HCT116 (cell line): Measurements from ENCODE around the gene UTP11. TPM values are rescaled to one million over a fixed set of nuclear protein-coding genes. Genes with fewer than 3 reads are reported as not detected.

Source experiments
- ATAC-seq: fragments of 200-7000 bp; cut with Tn5 transposase; 2 replicates; pipeline ENCODE4 v1.9.1; 2020; ENCODE audit warnings: mild to moderate bottlenecking, moderate library complexity
- BruUV-seq: library from RNA; stranded (reverse); fragments of 400-500 nt; replicated peaks from 2 replicates; lab custom pipeline; 2021; lab: Mats Ljungman, UMichigan
- CTCF ChIA-PET: fragments of 300-600 bp; sonication (Branson Sonifier 250); formaldehyde crosslinking; loops from one replicate; lab custom pipeline; 2021; ENCODE audit warnings: antibody characterized with exemption; lab: Charles Lee
- POLR2A ChIA-PET: fragments of 300-600, 350-600 bp; sonication (Branson Sonifier 250); formaldehyde crosslinking; loops from one replicate; lab custom pipeline; 2021; ENCODE audit warnings: antibody characterized with exemption; lab: Charles Lee
- RAD21 ChIA-PET, 2 experiments: fragments of 300-600 bp; sonication (Branson Sonifier 250); formaldehyde crosslinking; loops; one replicate each; lab custom pipeline; 2023; ENCODE audit warnings: low total read pairs in 2 of 2; ENCODE audit not compliant: uncharacterized antibody in 2 of 2, unreplicated experiment in 2 of 2, low non-redundant PET in 1 of 2; lab: Charles Lee
- DNase-seq: peaks from one replicate; pipeline ENCODE4 v3.0.0-alpha.2; 2010; ENCODE audit warnings: low read depth, low spot score
- H2AFZ ChIP-seq: fragments of 200-600 bp; shearing (Covaris generic), sonication (generic); 2 replicates; pipeline ENCODE4 v1.6.1; 2017; ENCODE audit warnings: low read depth, mixed run types, mixed read lengths, antibody characterized with exemption, low read length; ENCODE audit not compliant: poor library complexity, severe bottlenecking
- H3K27ac ChIP-seq: 2 replicates; pipeline ENCODE4 v1.5.1; 2012; ENCODE audit warnings: low read depth, low read length
- H3K27me3 ChIP-seq: fragments of 200-600 bp; sonication (generic); 2 replicates; pipeline ENCODE4 v1.6.1; 2016; ENCODE audit warnings: mixed run types, low read length, mixed read lengths; ENCODE audit not compliant: insufficient read depth
- H3K36me3 ChIP-seq, 2 experiments: fragments of 200-500 bp in 1 of 2; fragments of 200-600 bp in 1 of 2; sonication (Bioruptor generic) in 1 of 2; sonication (generic) in 1 of 2; 2 replicates each; pipeline versions ENCODE4 v1.5.1 to v1.6.1; 2014 to 2016; ENCODE audit warnings: low read length in 2 of 2, inconsistent platforms in 1 of 2, mixed read lengths in 1 of 2, mixed run types in 1 of 2; ENCODE audit not compliant: insufficient read depth in 2 of 2, control insufficient read depth in 1 of 2
- H3K4me1 ChIP-seq, 2 experiments: fragments of 200-600 bp in 1 of 2; sonication (generic) in 1 of 2; 2 replicates each; pipeline versions ENCODE4 v1.5.1 to v1.6.1; 2012 to 2017; ENCODE audit warnings: low read length in 2 of 2, inconsistent platforms in 1 of 2, mild to moderate bottlenecking in 1 of 2, mixed read lengths in 1 of 2, mixed run types in 1 of 2, moderate library complexity in 1 of 2; ENCODE audit not compliant: insufficient read depth in 2 of 2, control insufficient read depth in 1 of 2
- H3K4me2 ChIP-seq: fragments of 200-600 bp; sonication (generic); 2 replicates; pipeline ENCODE4 v1.6.1; 2017; ENCODE audit warnings: mixed run types, low read length, mixed read lengths
- H3K4me3 ChIP-seq, 2 experiments: fragments of 200-600 bp in 1 of 2; sonication (generic) in 1 of 2; replicated peaks in 1 of 2; 2 replicates each; pipeline ENCODE4 v1.5.1; 2011 to 2016; ENCODE audit warnings: low read length in 2 of 2, control low read depth in 1 of 2, low read depth in 1 of 2, mild to moderate bottlenecking in 1 of 2, mixed read lengths in 1 of 2, mixed run types in 1 of 2
- H3K79me2 ChIP-seq: fragments of 200-600 bp; sonication (generic); 2 replicates; pipeline ENCODE4 v1.6.1; 2017; ENCODE audit warnings: mild to moderate bottlenecking, mixed run types, low read length, moderate library complexity, mixed read lengths; ENCODE audit not compliant: insufficient read depth
- H3K9ac ChIP-seq: fragments of 200-600 bp; sonication (generic); 2 replicates; pipeline ENCODE4 v1.6.1; 2016; ENCODE audit warnings: low read length, mixed read lengths
- H3K9me2 ChIP-seq: fragments of 200-600 bp; sonication (generic), shearing (Covaris generic); 2 replicates; pipeline ENCODE4 v1.6.1; 2017; ENCODE audit warnings: mixed run types, mild to moderate bottlenecking, moderate library complexity; ENCODE audit not compliant: insufficient read depth
- H3K9me3 ChIP-seq, 2 experiments: fragments of 200-500 bp in 1 of 2; fragments of 200-600 bp in 1 of 2; sonication (Bioruptor generic) in 1 of 2; sonication (generic) in 1 of 2; 2 replicates each; pipeline ENCODE4 v1.6.1; 2014 to 2017; ENCODE audit warnings: low read length in 2 of 2, mixed read lengths in 2 of 2, inconsistent platforms in 1 of 2, low read depth in 1 of 2, mild to moderate bottlenecking in 1 of 2, mixed run types in 1 of 2, moderate library complexity in 1 of 2; ENCODE audit not compliant: control insufficient read depth in 1 of 2, insufficient read depth in 1 of 2
- H4K20me1 ChIP-seq: fragments of 200-600 bp; sonication (generic), shearing (Covaris generic); 2 replicates; pipeline ENCODE4 v1.6.1; 2017; ENCODE audit warnings: mixed run types, mild to moderate bottlenecking, moderate library complexity; ENCODE audit not compliant: insufficient read depth
- CEBPB ChIP-seq: IDR thresholded peaks from 2 replicates; pipeline ENCODE4 v1.6.1; 2012; ENCODE audit warnings: low read depth
- EZH2 ChIP-seq: fragments of 200-600 bp; sonication (generic); IDR thresholded peaks from 2 replicates; pipeline ENCODE4 v1.6.1; 2017; ENCODE audit warnings: antibody characterized with exemption, mixed run types
- FOSL1 ChIP-seq: IDR thresholded peaks from 2 replicates; pipeline ENCODE4 v1.6.1; 2012; ENCODE audit warnings: low read depth
- JUND ChIP-seq: IDR thresholded peaks from 2 replicates; pipeline ENCODE4 v1.6.1; 2012
- MAX ChIP-seq: IDR thresholded peaks from 2 replicates; pipeline ENCODE4 v1.6.1; 2012
- POLR2AphosphoS5 ChIP-seq: IDR thresholded peaks from 2 replicates; pipeline ENCODE4 v1.6.1; 2011; ENCODE audit warnings: mild to moderate bottlenecking, low read depth, low read length, moderate library complexity
- REST ChIP-seq: IDR thresholded peaks from 2 replicates; pipeline ENCODE4 v1.6.1; 2012; ENCODE audit warnings: low read depth
- SP1 ChIP-seq: IDR thresholded peaks from 2 replicates; pipeline ENCODE4 v1.6.1; 2012; ENCODE audit warnings: low read depth
- ZBTB33 ChIP-seq: IDR thresholded peaks from 2 replicates; pipeline ENCODE4 v1.6.1; 2011; ENCODE audit warnings: mild to moderate bottlenecking, low read length, moderate library complexity; ENCODE audit not compliant: insufficient replicate concordance; ENCODE audit errors: extremely low read depth
- ZFX ChIP-seq: fragments of 450-650 bp; IDR thresholded peaks from 2 replicates; pipeline ENCODE4 v1.6.1; 2017
- intact Hi-C: fragments of 100-400 bp; cut with micrococcal nuclease; formaldehyde crosslinking; loops from 2 replicates; pipeline ENCODE4 v1.10.0; 2022
- total RNA-seq: library from RNA; stranded (reverse); gene quantifications from one replicate; pipeline ENCODE4 v1.2.1, GENCODE V29; 2021; ENCODE audit not compliant: unreplicated experiment

The UTP11 gene
- total RNA-seq, 1 experiment from 2014 or later: 47.5 TPM

- H2AFZ ChIP-seq: no peak overlapping the region
- peak overlapping the region; percentile 89 to 95 for H3K4me3 ChIP-seq
- intact Hi-C loops: loop anchor here (5.0 kb wide), 1 partner anchor 541 kb away; the partner anchor contains the start of gene ZC3H12A
- no peak for ATAC-seq
- no peak for TF ChIP-seq ZFX
- TF ChIP-seq EZH2: no peak
- no peak for TF ChIP-seq ZBTB33
- TF ChIP-seq JUND: no peak
- no peak for TF ChIP-seq SP1
- TF ChIP-seq CEBPB: no peak
- no peak for TF ChIP-seq POLR2AphosphoS5
- TF ChIP-seq FOSL1: no peak
- TF ChIP-seq MAX: no peak
- TF ChIP-seq REST: no peak
- TSS peak; percentile 63 for BruUV-seq
- ChIA-PET POLR2A (no interaction called here), RAD21 (interaction anchor here in 1 of 2 experiments (0.6 kb wide), 1 partner anchor 9 kb away, joined by 5 read pairs; no protein-coding TSS in a partner anchor), CTCF (no interaction called here)
- peaks cover 16 to 34% of the 10 kb centered on the region in 2 experiments; a peak in 3 of 4 replicates for H3K4me1 ChIP-seq
- H3K36me3 ChIP-seq: peaks cover 13 to 35% of the 10 kb centered on the region in 2 experiments; a peak in 3 of 4 replicates
- no peaks in the 10 kb centered on the region for H3K9me2 ChIP-seq
- peak overlapping the region; percentile 97 for H3K9ac ChIP-seq
- H3K79me2 ChIP-seq: peaks cover 55% of the 10 kb centered on the region
- H3K9me3 ChIP-seq: no peaks in the 10 kb centered on the region
- peak overlapping the region; percentile 84 for H3K27ac ChIP-seq
- H4K20me1 ChIP-seq: peaks cover 3% of the 10 kb centered on the region; the same call in 1 of the 2 replicates
- H3K27me3 ChIP-seq: no peaks in the 10 kb centered on the region
- H3K4me2 ChIP-seq: peak overlapping the region; percentile 96
- DNase-seq: no peak
Measured at GRCh38 chr1:38013227-38013622, 691 bp downstream of the UTP11 start.
